GM19438 (cell line): ENCODE measurements around the gene GPHN.
A peak's percentile ranks its signal among the peaks of the same experiment; 100 is the strongest.

Experiments
- ATAC-seq: cut with Tn5 transposase; IDR thresholded peaks from one replicate; pipeline ENCODE4 v1.9.1; 2021; ENCODE audit warnings: low read depth; ENCODE audit not compliant: unreplicated experiment

Gene GPHN

DNA sequence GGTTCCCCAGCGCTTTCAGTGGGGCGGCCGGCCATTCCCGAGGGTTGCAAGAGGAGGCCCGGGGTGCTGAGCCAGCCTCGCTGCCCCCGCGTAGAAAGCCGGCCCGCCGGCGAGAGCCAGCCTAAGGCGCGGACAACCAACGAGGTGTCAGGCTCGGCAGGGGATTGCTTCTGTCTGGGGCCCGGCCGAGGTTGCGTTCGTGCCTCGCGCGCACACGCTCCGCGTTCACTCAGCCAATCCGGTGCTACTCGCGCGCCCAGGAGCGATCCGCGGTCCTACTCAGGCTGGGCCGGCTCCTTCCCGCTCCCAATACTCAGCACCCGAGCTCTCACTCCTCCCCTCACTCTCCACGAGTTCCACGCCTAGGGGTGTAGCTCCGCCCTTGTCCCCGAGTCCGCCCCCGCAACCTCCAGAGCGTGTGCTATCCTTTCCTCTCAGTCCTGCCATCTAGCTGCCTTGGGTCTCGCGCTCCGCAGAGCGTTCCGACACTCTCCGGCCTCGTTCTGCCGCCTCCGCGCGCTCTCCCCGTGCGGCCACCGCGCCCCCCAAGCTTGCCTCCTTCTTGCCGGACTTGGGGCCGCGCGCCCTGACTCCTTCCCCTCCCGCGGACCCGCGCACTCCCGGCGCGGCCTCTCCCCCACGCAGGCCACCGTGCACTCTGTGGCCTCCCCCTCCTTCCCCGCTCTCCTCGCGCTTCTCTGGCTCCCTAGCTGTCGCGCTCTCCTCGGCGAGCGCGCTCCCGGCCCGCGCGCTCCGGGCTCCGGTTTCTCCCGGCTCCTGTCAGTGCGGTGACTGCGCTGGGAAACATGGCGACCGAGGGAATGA is at the start of gene GPHN:
Gene GPHN, plus strand, starts transcription at position 426 of the 825 bp plus-strand sequence.
- peak; percentile 86 for ATAC-seq

DNA sequence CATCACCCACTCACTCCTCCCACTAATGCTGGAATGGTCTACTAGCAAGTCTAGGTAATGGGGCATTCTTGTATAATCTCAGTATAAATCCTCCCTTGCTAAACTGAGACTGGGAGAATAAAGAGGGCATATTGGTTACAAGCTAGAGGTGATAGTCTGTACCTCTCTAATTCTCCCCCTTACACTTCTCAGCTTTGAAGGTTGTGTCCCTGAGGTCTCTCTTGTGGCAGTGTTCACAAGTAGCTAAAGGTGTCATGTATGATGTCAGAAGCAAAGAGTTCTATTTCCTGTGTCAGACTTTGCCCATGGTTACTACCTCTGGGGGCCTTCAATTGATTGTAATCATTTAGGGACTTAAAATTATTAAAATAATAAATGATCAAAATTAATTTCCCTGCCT is 48.3 kb upstream of the GPHN start:
- no peak for ATAC-seq

DNA sequence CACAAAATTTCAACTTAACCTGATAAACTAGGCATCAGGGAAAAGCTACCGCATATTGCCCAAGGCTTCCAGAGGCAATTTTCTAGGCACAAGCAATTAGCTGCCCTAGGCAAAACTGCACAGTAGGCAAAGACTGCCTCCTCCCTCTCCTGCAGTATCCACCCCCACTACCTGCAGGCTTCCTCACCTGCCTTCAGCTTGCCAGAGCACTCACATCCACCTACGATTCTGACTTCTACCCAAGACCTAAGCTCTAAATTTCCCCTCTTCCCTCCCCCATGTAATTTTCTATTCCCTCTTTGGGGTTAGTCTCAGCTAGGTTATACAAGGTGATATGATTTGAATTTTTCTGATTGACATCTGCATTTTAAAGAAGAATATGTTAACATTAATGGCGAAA is 43.7 kb upstream of the GPHN start:
- ATAC-seq, result no peak

DNA sequence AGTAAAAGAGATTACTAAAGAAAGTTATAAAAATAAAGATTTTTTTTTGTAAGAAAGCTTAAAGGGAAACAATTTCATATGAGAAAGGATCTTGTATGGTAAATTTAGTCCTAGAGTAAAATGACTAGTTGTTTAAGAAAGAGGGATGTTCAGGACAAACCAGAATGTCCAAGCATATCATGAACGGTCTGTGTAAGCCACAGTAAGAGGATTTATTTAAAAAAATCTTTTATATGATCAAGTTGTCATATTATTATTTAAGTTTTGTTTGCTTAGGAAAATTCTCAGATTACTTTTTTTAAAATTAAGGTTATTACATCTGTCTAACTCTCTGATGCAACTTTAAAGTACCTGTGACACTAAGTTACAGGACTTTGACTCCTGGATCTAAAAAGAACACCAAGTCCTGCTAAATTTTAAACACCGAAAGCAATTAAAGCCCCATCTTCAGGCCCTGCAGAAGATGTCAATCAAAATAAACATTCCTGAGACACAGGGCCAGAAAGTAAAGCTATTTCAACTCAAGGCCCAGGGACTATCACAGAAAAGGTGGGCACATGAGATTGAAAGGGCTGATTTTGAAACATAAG is 39.1 kb upstream of the GPHN start:
- ATAC-seq, result no peak

DNA sequence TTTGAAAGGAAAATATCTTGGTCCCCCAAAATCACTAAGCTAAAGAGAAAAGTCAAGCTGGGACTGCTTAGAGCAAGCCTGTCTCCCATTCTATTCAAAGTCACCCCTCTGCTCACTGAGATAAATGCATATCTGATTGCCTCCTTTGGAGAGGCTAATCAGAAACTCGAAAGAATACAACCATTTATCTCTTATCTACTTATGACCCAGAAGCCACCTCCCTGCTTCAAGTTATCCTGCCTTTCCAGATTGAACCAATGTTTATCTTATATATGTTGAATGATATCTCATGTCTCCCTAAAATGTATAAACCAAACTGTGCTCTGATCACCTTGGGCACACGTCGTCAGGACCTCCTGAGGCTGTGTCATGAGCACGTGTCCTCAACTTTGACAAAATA is 36.4 kb upstream of the GPHN start:
- no peak for ATAC-seq

DNA sequence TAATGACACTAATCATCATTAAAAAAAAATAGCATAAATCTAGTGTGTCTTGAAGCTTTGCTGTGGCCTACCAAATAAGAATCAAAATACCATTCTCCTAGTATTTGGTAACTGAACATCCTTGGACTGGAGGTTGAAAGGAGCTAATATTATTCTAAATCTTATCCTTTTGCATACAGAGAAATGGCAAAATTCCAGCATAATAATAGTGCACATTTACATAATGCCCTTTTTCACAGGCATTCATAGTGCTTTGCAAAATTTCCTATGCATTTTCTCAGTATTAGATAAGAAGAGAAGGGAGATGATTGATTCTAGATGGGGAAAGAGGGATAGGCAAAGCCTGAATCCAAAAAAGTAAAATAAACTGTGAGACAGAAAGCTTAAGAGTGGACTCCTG is 35.7 kb upstream of the GPHN start:
- no peak for ATAC-seq

DNA sequence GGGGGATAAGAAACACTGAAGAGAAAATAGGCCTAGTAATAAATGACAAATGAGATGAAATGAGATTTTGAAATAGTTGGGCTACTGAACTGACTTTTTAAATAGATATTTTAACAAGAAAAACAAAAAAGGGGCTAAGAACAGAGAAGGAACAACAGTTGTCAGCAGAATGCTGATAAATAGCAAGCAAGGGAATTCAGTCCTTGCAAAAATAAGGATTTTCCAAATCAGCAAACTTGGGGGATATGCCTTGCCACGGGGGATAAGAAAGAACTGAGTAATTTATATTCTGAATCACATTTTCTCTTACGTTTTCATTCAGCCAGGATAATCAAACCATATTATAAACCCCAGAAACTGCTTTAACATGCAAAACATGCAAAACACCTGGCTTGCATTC is 34.7 kb upstream of the GPHN start:
- no peak for ATAC-seq

DNA sequence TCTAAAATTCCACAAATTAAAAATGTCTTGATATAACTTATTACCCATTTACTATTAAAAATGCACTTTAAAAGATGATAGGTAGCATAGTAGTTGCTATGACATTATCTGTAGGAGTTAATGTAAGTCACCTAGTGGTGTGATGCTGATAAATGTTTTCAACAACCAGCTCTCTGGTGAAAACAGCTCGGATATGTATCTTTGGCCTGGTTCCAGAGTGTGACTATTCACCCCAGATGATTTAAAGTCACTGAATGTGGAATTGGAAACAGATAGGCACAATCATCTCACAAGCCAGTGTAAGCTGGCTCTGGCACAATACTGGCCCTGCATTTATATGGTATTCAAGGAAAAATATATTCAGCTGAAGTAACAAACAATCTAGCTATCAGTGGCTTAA is 31.0 kb upstream of the GPHN start:
- no peak for ATAC-seq

DNA sequence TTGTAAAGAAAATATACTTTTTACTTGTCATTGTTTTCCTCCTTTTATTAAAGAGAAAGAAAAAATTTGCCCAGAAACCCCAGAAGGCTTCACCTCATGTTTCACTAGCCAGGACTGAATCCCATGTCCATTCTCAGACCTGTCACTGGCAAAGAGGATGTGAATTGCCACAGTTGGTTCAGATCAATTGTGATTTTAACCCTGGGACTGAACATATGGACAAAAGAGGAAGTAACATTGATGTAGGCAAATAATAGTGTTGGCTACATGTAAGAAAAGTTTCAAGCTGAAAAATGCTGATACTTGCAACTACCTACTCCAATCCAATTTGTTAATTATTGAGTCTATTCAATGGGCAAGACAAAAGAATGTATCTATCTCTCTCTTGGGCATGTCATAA is 30.4 kb upstream of the GPHN start:
- ATAC-seq, result no peak

DNA sequence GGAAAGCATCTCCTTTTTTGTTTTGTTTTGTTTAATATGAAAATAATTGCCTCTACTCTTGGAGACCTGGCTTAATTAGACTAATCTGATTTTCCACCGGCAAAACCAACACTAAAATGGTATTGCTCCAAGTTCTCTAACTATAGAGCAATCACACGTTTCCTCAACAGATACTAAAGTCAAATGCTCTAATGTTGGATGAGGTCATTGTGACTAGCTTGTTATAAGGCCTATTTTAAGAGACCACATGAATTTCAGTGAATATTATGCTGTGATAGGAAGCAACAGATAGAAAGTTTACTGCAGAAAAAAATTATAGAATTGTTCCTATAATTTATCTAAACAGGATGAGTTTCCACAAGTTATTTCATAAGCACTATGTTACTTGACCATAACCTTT is 25.1 kb upstream of the GPHN start:
- ATAC-seq, result no peak

DNA sequence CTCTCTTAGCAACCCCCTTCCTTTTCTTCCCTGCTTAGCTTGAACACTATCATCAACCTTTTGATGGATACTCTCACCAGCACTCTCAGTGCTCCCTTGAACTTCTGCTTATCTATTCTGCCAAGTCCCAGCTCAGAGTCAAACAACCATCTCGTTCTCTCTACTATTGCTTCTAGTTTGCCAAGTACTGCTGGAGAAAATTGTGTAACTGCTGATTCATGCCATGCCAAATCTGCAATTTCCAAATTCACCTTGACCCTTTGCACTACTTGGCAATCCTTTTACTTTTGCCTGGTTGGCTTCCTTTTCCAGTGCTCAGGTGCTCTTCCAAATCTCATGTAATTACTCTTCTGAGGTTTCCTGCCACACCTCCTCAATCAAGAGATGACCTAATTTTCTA is 24.6 kb upstream of the GPHN start:
- no peak for ATAC-seq

DNA sequence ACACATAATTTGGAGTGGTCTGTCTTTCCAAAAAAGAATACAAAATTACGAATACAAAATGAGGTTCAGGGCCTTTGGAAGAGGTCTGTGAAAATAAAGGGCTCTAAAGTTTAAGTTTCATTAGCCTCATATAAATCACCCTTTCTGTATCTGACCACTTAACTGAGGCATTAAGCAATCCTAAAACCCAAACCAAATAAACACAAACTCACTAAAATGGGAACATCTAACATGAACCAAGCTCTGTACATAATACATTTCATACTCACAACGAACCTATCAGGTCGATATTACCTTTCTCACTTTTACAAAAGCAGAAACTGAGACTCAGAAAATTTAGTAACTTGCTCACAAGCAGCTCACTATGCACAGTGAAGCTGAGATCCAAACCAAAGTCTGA is 22.9 kb upstream of the GPHN start:
- ATAC-seq, result no peak

DNA sequence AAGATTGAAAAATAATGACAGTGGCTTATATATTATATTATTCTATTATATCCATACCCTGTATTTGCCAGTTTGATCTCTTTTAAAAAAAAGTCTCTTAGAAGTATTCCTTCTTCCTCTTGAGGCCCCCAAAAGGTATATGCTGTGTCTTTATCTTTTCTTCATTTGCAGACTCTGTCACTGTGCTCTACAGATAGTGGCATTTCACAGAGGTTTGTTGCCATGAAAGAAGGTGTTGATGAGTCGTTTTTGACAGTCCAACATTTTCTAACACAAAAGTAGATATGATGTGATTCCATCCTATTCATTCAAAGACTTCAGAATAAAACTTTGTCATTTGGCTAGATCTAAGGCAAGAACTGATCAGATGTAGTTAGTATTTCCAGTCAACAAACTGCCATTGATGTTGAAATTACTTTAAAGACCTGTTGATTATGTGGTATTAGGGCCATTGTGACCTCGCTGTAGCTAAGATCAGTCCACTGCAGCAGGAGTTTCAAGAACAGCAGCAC is 22.0 kb upstream of the GPHN start, which contains the start of gene CCDC196:
Gene CCDC196, plus strand, starts transcription at position 462 of the 512 bp plus-strand sequence. CDS start 132 bp downstream, outside the sequence.
- ATAC-seq, result no peak

DNA sequence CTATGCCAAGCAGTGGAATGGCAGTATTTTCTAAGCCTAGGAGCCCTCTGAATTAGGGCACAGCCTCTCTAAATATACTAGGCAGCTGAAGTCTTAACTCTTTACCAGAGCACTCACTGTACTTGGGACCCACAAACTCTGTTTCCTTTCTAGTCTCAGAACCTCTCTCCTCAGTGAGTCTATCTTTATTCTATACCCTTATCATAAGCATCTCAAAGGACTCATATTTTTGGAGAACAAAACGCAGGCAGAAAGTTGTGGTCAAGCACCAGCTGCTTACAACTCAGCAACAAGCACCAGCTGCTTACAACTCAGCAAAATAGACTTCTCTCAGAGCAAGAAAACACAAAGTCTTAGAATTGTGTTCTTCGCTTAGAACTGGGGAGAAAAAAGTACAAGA is 20.8 kb upstream of the GPHN start:
- ATAC-seq, result no peak

DNA sequence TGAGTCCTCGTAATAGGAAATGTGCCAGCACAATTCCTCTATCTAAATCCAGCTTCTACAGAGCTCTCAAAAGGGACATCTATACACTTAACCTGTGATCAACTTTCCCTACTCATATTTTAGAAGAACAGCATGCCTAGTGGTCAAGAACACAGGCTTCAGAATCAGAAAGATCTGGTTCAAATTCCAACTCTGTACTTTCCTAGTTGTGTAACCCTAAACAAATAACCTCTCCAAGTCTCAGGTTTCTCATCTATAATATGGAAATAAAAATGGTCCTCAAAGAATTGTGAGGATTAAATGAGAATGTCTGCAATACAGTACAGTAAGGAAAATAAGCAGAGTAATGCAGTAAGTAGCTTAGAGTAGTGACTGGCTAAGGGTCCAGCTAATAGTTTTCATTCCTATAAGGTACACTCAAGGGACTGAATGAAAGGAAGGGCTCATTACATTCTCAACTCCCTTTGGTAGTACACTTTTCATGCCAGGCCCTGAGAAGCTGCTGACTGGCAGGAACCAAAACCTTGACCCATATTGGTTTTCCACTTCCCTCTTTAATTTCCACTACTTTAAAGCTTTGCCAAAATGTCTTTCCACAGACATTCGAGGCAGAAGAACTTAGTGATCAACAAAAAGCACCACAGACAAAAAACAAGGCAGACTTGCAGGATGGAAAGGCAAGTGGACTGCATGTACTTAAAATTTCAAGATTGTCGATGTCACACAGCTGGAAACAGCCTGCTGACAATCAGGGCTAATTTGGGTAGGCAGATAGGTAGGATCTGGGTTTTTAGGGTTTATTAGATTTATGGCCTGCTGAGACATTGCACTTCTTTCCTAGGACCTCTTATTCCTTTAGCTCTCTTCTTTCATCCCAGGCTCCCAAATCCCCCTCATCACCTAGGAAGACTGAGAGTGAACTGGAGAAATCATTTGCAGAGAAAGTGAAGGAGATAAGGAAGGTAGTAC is 17.5 kb upstream of the GPHN start:
- no peak for ATAC-seq

DNA sequence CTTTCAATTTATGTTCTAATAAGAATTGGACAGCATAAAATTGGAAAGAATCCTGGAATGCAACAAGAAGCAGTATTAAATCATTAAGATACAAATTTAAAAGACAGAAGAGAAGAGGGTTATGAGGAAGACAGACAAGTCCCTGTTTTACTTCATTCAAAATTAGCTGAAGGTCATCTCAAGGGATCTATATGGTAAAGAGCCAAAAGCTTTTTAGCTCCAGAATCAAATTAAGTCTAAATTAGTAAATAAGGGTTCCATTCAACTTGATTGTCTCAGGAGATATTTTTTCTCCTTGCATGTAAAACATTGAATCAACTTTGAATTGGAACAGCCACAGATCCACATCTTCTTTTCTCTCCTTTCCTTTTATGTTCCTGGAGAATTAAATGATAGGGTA is 14.2 kb upstream of the GPHN start:
- no peak for ATAC-seq

DNA sequence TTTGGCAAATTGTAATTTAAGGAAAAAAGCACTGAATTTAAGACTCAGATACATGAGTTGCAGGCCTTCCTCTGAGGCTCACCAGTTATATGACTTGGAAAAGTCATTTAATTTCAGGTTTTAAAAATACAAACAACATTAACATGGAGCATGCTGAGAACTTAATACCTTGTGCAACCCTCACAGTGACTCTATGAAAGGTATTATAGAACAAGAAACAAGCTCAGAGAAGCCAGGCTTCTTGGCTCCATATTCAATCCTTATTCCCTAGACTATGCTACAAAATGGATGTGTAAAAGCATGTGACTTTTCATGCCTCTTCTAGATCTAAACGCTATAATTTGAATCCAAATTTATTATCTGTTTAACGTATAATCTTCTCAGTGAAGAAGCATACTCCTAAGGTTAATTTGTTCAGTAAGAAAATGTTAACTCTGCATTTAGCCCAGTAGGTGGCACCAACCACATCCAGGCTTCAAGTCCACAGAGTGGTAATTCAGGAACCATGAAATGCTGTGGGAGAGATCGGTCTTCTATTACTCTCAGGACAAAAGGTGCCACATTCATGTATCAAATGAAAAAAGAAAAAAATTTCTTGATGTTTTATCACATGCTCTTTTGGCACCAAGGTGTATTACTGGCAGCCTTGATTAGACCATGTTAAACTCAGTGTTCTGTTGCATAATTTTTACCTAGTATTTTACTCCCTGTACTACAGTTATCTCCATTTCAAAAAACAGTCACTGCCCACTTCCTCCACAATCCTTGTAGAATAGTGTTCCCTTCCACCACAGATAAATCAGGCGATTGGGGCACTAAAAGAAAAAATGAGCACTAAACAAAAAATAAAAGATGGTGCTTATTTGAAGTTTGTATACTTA is 12.5 kb upstream of the GPHN start:
- peak; percentile 86 for ATAC-seq

DNA sequence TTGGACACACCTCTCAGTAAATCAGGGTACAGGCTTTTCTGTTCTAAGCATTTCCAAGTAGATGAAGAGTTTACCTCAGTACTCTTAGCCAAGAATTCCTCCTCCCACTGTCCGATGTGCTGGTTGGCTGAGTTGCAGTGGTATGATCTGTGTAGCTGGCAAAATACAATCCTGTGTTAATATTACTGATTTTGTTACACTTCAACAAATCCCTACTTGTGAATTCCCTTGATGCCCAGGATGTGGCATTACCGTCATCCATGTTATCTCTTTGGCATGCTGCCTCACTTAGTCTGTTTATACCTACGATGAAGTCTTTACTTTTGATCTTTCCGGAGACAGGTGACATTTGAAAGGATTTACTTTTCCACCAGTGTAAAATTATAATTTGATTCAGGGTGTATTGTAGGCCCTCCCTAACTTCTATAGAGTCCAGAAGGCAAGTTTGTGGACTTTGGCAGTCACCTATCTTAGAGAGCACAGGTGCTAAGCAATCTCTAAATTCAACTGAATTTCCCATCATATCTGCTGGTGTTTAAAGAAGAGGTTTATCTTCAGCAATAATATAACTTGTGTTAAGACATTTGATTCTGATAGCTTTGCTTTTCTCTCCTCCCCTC is 11.6 kb upstream of the GPHN start:
- ATAC-seq, result no peak

DNA sequence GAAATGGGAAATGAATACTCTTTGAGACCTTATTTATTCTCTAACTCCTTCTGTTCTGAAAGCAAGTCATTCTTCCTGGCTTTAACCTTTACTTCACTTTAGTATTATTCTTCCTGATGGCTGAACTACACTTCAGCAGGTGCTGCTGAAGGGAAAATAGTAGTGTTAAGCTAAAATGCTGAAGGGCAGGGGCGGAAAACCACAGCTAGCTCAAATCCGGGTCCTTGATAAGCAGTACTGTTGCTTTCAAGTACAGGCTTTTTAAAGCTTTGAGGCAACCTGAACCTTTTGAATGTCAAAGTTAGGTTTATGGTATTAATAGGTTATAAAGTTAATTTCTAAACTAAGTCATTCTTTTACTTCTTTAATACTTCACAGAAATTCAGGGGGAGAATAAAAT is 11.0 kb upstream of the GPHN start:
- no peak for ATAC-seq

DNA sequence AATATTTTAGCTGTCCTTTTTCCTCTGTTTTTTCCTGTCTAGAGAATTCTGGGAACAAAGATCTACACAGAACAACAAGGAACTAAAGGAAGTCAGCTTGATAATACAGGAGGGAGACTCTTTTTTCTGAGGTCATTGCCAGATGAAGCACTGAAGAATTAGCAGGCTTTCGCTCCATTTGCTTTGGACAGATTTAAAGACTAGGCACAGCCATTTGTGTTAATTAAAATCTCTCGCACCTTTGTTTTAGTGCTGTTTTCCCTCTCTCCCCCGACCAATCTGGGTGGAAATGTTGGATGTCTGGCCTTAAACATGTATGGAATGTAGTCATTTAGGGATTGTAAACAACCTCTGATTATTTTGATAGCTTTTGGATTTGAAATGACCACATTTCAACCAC is 9.6 kb upstream of the GPHN start:
- no peak for ATAC-seq
